Stimulated activated CD4-positive, alpha-beta T cell treated with anti-CD3 and anti-CD28 coated beads, TNF-alpha, amount 100 ng/mL, for 48 hours (primary cell): ENCODE results near the gene KCNN3.

ENCODE experiments used
- DNase-seq, 3 donors: peaks; one replicate each; pipeline ENCODE4 v3.0.0-alpha.2; 2020; ENCODE audit warnings: low read depth in 3 of 3

Gene KCNN3

GRCh38 chr1:154749078-154749760 lies 120.9 kb downstream of the KCNN3 start:
- no peak for DNase-seq

- DNase-seq = no peak
Measured at GRCh38 chr1:154748405-154748775, 121.7 kb downstream of the KCNN3 start.

DNA sequence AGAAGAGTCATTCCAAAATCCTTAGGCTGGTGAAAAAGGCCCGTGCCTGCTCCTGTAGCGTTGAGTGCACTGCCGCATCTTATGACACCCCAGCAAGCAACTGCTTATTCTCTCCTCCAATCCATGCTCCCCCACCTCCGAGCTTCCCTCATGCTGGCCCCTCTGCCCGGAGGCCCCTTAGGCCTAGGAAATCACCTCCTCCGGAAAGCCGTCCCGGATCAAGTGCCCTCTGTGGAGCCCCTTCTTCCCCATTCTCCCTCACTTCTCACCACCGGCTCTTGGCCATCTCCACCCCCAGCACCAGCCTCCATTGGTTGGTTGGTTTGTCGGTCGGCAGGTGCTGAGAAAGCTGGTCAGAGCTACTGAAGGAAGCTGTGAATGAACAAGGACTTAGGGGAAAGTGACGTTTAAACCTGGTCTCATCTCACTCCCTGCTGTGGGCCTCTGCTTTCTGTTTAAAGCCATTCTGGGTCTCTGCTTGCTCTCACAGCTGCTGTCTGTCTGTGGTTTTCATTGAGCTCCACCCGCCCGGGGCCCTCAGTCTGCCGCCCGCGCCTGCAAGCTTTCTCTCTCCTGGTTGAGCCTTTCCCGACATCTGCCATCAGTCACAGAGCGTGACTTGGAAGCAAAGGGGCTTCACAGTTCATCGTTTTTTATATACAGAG lies 122.2 kb downstream of the KCNN3 start:
- DNase-seq = no peak

GRCh38 chr1:154747380-154747739 lies 122.7 kb downstream of the KCNN3 start:
- DNase-seq = no peak

GRCh38 chr1:154746622-154747299 lies 123.3 kb downstream of the KCNN3 start:
- DNase-seq = no peak

GRCh38 chr1:154745750-154746425 lies 124.2 kb downstream of the KCNN3 start:
- no peak for DNase-seq

DNA sequence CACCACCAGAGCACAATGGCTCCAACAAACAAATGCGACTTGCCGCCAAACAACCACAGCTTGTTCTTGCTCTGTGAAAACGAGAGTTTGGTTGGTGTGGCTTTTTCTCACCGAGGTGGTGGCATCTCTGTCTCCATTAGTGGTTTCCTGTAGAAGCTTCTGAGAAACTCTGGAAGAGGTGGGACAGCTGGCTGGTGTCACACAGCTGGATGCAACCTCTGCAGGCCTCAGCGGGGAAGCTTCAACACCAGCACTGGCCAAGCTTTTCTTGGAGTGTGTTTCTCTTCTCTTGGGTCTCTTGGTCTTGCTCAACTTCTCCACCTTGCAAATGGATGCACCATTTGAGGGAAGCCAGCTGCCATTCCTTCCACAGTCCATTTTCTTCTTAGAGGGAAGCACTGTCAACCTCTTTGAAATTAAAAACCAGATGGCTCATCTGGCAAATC lies 124.8 kb downstream of the KCNN3 start:
- DNase-seq = peak in 1 of 3 donors; percentile 27

- DNase-seq = no peak
Measured at GRCh38 chr1:154744352-154745035, 125.6 kb downstream of the KCNN3 start.

- no peak for DNase-seq
Measured at GRCh38 chr1:154743526-154744036, 126.5 kb downstream of the KCNN3 start.

- DNase-seq = no peak
Measured at GRCh38 chr1:154742606-154743005, 127.5 kb downstream of the KCNN3 start.

DNA sequence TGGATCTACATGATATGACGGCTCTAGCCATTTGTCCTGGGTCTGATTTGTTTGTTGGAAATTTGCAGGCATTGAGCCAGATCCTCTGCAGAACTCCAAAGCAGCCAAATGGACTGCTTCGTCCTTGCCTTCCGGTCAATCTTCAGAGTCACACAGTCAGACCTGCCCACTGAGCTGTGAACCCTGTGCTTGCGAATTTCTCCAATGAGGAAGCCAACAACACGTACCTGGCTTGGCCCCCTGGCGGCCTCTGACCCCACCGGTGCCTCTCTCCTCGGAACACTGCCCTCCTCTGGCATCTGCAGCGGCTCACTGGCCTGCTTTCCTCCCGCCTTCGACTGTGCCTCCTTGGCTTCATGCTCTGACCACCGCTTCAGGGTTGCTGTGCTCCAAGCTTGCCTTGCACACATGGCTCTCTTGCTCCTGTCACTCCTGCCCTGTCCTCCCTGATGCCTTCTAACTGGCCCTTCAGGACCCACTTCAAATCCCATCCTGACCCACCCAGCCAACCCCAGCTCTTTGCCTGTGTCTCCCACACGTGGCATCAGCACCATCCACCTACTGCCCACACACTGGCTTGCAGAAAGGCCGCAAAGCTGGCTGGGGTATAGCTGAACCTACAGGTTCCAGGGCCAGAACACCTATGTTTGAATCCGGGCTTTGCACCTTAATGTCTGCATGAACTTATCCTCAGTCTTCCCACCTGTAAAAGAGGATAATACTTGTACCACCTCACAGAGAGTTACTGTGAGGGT lies 128.2 kb downstream of the KCNN3 start:
- no peak for DNase-seq

GRCh38 chr1:154741327-154741726 lies 128.8 kb downstream of the KCNN3 start:
- DNase-seq = no peak

DNA sequence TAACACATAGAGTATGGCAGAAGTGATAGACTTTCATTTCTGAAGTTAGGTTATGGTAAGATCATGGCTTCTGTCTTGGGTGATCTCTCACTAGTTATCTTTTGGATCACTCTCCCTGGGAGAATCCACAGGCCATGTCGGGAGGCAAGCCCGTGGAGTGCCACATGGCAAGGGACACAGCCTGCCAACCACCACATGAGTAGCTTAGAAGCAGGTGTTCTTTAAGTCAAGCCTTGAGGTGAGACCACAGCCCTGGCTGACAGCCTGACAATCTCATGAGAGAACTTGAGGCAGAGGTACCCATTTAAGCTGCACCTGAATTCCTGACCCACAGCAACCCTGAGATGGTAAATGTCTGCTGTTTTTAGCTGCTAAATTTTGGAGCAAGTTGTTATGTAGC lies 130.4 kb downstream of the KCNN3 start:
- no peak for DNase-seq

GRCh38 chr1:154736841-154737240 lies 133.2 kb downstream of the KCNN3 start:
- peak in 2 of 3 donors; percentile 34 to 64 for DNase-seq

GRCh38 chr1:154735804-154736168 lies 134.3 kb downstream of the KCNN3 start:
- DNase-seq = no peak

- no peak for DNase-seq
Measured at GRCh38 chr1:154735061-154735803, 134.8 kb downstream of the KCNN3 start.

DNA sequence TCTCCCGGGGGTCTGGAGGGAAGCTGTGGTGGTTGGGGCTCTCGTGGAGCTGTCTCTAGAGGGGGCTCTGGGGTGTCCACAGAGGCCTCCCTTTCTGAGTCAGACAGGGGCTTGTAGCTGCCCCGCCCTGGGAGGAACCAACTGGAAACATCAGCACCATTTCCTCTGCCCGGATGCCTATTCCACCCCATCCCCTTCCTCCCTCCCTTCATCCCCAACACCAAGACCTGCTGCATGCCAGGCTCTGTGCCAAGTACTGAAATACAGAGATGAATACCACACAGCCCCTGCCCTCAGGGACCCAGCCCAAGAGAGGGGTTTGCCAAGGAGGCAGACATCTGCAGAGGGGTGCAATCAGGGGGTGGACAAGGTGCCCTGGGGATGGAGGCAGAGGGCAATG lies 136.5 kb downstream of the KCNN3 start:
- no peak for DNase-seq

GRCh38 chr1:154730986-154731489 lies 139.0 kb downstream of the KCNN3 start:
- DNase-seq = no peak

DNA sequence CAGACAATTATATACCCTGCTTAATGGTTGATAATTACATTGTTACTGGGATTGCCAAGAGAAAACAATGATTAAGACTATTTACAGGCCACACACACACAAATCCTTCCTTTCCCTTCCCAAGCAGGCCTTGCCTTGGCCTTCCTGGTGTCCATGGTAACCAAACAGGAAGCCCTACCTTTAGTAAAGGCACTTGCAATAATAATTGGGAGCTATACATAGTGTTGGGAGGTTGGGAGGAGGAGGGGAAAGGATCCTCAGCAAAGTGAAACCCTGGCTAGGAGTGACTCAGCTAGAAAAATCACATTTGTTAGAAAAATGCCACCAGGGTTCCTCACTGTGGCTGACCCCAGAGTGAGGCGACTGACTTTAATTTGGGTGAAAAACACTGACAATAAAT lies 139.8 kb downstream of the KCNN3 start:
- DNase-seq = no peak

GRCh38 chr1:154729577-154729976 lies 140.5 kb downstream of the KCNN3 start:
- no peak for DNase-seq
